HG03066 (cell line): ENCODE results near the gene TREML1.
"Not testable (repeated sequence)": the region's sequence is repeated elsewhere in the genome, so short reads cannot be mapped to it uniquely, and the experiment has no call there.

ENCODE experiments used
- ATAC-seq: cut with Tn5 transposase; IDR thresholded peaks from one replicate; pipeline ENCODE4 v1.9.1; 2021; ENCODE audit warnings: low read depth; ENCODE audit not compliant: unreplicated experiment

Gene TREML1

DNA sequence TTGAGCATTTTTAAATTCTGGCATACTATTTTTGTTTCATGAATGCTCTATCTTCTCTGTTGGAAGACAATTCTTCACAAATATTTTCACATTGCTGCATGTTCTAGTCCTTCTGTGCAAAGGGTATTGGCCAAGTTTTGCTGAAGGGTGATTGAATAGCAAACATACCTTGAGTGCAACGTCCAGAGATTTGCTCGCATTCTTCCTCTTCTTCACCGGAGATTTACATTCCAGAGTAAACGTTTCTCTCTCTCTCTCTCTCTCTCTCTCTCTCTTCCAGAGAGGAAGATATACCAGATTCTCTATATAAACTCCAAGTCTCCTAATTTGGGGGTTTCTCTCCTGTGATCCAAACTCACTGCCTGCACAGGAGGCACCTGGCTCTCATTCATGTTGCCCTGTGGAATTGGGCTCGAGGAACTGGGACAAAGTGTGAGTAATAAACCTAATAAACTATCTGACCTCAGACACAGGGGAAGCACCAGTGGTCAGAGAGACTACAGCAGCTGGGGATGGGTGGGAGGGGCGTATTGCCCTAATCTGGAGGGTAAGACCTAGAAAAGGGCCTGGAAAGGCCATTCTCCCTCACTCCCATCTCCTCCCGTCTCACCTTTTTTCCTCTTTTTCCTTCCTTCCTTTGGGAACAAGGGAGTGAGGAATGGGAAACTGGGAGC, 1.1 kb upstream of the TREML1 start:
- no peak for ATAC-seq

DNA sequence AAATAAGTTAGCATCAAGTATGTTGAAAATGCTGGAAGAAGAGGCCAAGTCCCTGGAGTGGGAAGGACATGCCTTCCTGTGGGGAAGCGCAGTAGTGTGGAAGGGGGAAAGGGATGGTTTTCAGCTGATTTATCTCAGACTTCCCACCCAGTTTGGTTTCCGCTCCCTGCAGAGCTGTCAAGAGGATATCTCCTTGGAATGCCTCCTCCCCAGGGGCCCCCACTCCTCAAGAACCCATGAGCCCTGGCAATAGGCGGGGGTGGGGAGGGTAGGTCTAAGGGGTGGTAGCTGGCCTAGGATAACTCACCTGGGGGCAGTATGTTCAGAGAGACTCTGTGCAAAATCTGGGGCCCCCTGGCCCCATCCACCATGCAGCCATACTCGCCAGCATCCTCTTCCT, 696 bp downstream of the TREML1 start:
- no peak for ATAC-seq

DNA sequence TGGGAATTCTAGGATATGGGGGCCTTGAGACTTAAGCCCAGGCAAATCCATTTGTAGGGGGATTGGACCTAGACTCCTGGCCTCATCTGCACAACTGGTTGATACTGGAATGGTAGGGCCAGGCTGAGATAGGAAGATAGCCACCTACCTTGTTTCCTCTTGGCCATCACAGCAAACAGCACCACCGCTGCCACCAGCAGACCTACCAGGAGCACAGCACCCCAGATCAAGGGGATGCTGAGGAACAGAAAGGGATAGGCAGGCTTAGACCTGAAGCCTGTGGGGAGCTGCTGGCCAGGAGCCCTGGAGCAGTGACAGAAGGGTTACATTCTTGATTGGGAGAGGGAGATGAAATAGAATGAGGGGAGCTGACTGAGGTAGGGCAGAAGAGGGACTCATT, 3.5 kb downstream of the TREML1 start:
- ATAC-seq: no peak

DNA sequence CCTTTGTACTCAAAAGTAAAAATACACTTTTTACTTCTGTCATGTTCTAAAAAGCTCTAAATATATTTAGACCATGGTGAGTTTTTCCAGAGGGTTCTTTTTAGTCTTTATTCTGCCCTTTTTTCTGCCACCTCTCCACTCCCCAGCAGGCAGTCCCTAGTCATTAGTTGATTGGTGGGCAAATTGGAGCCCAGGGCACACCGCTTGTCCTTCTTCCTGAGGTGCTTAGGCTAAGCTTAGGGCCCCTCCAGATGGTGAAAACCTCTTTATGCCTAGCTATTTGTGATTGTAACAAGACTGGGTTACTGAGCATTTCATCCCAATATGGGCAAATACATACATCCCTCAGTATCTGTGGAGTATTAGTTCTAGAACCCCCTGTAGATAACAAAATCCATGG, 6.2 kb downstream of the TREML1 start:
- ATAC-seq: no peak

DNA sequence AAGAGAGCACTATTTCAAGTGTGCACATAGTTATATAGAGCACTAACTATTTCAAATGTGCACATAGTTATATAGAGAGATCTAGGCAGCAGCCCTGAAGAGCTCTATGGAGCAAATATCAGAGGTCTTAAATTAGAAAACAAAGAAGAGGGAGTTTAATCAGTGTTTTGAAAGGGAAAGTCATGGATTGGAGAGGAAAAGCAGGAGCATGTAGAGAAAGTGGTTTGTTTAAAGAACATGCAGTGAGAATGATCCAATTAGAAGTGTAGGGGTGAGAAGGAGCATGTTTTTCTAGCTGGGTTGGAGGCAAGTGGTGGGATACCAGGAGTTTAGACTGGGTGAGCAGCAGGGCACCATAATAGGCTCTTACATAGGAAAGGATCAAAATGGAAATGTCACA, 17.2 kb downstream of the TREML1 start:
- ATAC-seq: no peak

DNA sequence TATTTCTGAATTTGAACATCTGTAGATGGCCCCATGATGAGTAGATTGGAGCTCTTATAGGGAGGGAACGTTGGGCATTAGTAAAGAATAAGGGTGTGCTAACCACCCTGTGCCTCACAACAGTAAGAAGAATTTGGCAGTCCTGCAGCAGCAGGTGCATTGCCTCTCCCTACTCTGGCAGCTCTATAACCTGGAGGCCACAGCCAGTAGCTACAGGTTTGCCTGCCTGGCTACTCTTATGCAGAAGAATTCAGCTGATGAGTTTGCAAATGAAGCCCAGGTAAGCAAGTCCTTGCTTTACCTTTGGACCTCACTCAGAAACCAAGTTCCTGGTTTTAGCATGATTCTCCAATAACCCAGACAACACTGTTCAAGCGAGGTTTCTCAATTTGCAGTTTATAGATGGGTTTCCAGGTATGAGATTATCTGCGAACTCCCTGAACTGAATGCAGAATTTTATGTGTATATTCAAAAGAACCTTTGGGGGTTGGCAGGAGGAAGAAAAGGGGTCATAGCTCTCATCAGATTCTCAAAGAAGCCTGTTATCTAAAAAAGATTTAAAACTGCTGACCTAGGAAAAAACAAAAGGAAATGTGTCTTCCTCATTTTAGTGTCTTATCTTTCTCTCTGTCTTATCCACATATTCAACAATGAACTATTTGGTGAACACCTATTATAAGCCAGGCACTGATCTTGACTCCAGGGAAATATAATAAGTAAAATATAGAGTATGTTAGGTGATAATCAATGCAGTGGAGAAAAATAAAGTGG, 18.9 kb downstream of the TREML1 start:
- ATAC-seq: no peak

DNA sequence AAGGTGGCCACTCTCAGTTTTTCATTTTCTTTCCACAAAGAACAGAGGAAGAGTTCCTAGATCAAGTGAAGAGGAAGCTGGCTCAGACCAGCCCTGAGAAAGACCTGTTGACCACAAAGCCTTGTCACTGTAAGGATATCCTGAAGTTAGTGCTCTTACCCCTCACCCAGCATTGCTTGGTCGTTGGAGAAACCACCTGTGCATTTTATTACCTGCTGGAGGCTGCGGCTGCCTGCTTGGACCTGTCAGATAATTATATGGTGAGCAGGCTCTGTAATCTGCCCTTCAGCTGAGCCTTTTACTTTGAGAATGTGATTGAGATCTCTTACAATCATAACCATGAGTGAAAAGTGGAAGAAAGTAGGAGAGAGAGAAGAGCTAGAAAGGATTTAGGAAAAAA, 21.9 kb downstream of the TREML1 start:
- no peak for ATAC-seq

DNA sequence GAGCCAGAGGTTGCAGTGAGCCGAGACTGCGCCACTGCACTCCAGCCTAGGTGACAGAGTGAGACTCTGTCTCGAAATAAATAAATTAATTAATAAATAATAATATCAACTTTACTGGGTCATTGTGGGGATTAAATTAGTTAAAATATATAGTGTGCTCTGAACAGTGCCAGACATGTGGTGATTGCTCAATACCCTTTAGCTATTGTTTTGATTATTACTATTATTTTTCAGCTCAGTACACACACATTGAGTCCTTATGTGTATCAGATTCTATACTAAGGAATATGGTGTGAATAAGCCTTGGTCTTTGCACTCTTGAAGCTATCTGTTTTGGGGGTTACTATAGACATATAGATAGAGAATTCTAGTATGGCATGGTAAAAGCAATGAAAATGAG, 28.9 kb downstream of the TREML1 start:
- ATAC-seq: no peak

DNA sequence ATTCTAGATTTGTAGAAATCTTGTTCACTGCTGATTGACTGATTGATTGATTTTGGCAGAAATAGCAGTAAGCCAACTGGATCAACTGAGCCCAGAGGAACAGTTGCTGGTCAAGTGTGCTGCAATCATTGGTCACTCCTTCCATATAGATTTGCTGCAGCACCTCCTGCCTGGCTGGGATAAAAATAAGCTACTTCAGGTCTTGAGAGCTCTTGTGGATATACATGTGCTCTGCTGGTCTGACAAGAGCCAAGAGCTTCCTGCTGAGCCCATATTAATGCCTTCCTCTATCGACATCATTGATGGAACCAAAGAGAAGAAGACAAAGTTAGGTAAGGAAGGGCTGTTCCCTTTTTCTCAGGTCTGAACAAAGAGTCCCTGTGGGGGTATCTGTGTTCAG, 31.2 kb downstream of the TREML1 start:
- no peak for ATAC-seq

DNA sequence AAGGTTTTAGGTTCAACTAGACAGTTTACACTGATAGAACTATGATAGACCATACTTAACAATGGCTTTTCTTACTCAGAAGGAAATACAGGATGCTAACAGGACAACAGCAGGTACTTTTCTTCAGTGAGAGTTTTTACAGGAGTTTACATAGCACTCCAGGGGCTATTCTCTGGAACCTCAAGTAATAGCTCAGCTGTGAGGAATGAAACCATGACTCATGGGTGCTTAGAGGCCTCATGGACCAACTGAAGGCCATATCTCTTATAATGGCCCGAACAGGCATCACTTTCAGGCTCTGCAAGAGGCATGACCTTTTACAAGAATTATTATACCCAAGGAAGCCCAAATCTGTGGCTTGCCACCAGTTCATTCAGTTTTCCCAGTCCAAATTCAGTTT, 31.8 kb downstream of the TREML1 start:
- no peak for ATAC-seq

DNA sequence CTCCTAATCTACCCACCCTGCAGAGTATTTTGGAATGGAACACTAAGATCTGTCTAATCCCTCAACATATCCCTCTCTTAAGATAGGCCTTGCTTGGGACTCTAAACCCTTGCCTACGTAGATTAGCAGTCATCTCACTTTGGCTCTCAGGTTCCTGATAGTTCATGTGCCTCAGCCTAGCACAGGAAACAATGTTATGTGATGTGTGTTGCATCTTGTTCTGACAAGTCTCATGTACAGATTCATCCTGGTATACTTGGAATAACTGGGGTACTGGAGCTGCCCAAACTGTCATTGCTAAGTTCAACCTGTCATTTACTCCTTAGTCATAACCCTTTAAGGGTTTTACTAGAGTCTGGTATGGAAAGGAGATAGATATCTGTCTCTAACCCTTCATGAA, 34.1 kb downstream of the TREML1 start:
- no peak for ATAC-seq

DNA sequence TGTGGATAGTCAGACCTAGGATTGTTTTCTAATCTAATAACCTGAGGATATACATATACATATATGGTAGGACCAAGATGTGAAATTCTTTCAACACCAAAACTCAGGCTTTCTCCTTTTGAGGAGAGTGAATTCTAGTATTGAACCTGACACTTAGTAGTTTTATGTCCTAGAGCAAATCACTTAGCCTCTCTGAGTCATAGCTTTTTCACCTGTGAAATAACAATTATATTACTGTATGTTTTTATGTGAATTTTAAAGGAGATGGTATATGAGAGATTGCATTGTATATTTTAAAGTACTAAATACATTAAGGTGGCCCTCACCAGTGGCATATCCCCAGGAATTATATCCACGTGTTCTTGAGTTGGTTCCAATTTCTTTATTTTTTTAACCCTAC, 34.6 kb downstream of the TREML1 start:
- ATAC-seq: no peak

DNA sequence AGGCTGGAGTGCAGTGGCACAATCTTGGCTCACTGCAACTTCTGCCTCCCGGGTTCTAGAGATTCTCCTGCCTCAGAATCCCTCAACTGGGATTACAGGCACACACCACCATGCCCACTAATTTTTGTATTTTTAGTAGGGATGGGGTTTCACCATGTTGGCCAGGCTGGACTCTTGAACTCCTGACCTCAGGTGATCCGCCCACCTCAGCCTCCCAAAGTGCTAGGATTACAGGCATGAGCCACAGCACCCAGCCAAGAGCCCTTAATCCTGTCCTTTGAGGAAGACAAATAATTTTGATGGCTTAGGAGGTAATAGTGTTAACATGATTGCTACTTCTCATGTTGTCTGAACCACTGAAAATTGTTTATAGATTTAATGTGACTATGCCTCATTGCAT, 39.1 kb downstream of the TREML1 start:
- not testable (repeated sequence) for ATAC-seq

DNA sequence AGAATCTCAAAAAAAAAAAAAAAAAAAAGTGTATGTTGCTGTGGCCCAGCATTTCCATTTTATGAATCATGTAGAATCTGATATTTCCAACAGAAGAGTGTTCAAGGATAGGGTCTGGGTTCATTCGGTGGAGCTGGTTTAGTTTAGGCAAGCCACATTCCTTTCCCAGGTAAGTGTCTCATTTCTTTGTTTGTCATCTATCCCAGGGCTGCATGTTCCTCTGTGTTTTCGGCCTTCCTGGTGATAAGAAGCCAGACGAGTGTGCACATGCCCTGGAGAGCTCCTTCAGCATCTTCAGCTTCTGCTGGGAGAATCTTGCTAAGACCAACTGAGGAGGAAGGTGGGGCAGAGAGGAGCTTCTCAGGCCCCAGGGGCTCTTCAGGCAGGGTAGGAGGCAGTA, 43.1 kb downstream of the TREML1 start:
- no peak for ATAC-seq

DNA sequence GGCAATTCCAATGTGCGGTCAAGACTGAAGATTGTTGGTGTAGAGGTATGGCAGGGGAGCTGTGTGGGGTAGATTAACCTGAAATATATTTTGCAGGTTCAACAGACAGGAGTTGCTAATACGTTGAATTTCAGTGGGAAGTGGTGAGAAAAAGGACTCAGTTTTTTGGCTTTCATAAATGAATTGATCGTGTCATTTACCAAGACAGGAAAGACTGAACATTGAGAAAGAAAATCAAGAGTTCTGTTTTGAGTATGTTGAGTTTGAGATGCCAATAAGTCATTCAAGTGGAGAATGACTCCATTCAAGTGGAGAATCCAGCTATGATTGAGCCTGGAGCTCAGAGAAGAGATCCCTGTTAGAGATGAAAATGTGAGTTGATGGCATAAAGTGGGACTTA, 50.3 kb downstream of the TREML1 start:
- no peak for ATAC-seq

DNA sequence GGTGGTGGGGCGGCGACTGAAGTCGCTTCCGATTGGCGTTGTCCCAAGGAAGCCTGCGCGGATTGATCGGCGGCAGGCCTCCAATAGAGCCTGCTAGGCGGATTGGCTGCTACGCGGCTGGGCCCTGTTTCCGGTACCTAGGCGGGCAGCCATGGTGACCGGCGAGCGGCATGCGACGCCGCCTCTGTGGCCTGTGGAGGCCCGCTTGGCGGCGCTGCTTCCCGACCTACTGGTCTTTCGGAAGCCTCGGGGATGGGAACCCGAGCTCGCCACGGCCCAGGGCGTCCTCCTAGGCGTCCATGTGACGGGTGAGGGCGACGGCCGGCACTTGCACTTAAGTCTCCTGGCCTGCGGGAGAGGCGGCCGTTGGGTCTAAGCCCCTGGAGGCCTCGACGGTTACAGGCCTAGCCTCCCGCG, 53.3 kb downstream of the TREML1 start:
- ATAC-seq: no peak
